GM12891 (cell line): Measurements from ENCODE around the gene FGF3.

Source experiments
- POLR2A ChIP-seq: IDR thresholded peaks from 2 replicates; pipeline ENCODE4 v1.6.1; 2011; ENCODE audit warnings: low read depth, low read length, control low read depth
- POLR2AphosphoS5 ChIP-seq: IDR thresholded peaks from 2 replicates; pipeline ENCODE4 v1.6.1; 2011; ENCODE audit warnings: low read depth, low read length, control low read depth

DNA sequence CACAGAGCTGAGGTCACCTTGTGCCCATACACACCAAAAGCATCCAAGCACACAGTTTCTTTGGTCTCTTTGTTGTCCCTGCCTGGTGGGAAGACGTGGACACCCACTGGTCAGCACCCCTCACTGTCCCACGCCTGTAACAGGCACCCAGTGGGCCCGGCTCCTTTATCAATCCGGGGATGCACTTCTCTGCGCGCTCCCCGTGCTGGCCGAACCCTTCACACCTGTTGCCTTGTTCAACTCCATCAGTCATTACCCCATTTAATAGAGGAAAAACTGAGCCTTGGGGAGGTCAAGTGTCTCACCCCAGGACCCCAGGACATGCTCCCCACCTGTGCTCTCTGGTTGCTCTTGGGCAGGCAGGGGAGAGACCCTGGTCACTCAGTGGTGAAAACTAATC, 49.7 kb upstream of the FGF3 start:
- TF ChIP-seq POLR2A (no peak), POLR2AphosphoS5 (no peak)
